ENCODE data around the gene JADE1. TPM values are rescaled to one million over a fixed set of nuclear protein-coding genes. Genes with fewer than 3 reads are reported as not detected.

Gene JADE1
- total RNA-seq, 1 donor from 2014 or later, result 19.8 TPM

GRCh38 chr4:128862608-128863311 lies 53.3 kb downstream of the JADE1 start:
- Mint-ChIP-seq H3K27ac (no peak overlapping the region), H3K27me3 (ENCODE audit: low read depth) (no peaks in the 10 kb centered on the region), H3K4me1 (peaks cover 9% of the 10 kb centered on the region), H3K36me3 (peaks cover 24% of the 10 kb centered on the region), H3K4me3 (no peak overlapping the region), H3K9me3 (no peaks in the 10 kb centered on the region)
- no peak for TF ChIP-seq CTCF (IDR thresholded peaks at IDR 0.05; ENCODE audit: unreplicated experiment)
- DNase-seq (ENCODE audit: low spot score in 2 of 2, unreplicated experiment in 2 of 2), result no peak

- Mint-ChIP-seq H3K27ac (no peak overlapping the region), H3K36me3 (peaks cover 24% of the 10 kb centered on the region), H3K4me1 (peaks cover 9% of the 10 kb centered on the region), H3K9me3 (no peaks in the 10 kb centered on the region), H3K4me3 (no peak overlapping the region), H3K27me3 (ENCODE audit: low read depth) (no peaks in the 10 kb centered on the region)
- peak; percentile 98 for TF ChIP-seq CTCF (IDR thresholded peaks at IDR 0.05; ENCODE audit: unreplicated experiment)
- DNase-seq (ENCODE audit: low spot score in 2 of 2, unreplicated experiment in 2 of 2), result peak; percentile 68 to 85
These were observed 54.0 kb downstream of the JADE1 start for GRCh38 chr4:128863312-128864075.

GRCh38 chr4:128865132-128865531 lies 55.6 kb downstream of the JADE1 start:
- Mint-ChIP-seq H3K4me1 (peaks cover 4% of the 10 kb centered on the region), H3K4me3 (no peak overlapping the region), H3K27ac (no peak overlapping the region), H3K9me3 (no peaks in the 10 kb centered on the region), H3K27me3 (ENCODE audit: low read depth) (no peaks in the 10 kb centered on the region), H3K36me3 (peaks cover 23% of the 10 kb centered on the region)
- TF ChIP-seq CTCF (IDR thresholded peaks at IDR 0.05; ENCODE audit: unreplicated experiment), result no peak
- no peak for DNase-seq (ENCODE audit: low spot score in 2 of 2, unreplicated experiment in 2 of 2)

DNA sequence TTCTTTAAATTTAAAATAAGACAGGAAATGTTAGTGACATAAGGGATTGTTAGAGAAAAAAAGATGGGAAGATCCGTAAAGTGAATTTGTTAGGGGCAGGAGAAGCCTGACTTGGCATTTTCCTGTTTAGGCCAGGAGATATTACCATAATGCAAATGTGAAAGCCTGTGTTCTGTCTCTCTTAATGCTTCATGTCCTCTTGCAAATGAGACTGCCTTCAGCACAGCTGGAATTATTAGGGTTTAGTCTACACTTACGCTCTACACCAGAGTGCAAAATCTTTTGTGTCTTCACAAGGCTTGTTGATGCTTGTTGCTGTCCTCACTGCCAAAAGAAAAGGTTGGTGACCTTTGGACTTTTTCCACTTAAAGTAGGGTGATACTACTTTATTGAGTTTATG lies 56.8 kb downstream of the JADE1 start:
- Mint-ChIP-seq H3K27me3 (ENCODE audit: low read depth) (no peaks in the 10 kb centered on the region), H3K9me3 (no peaks in the 10 kb centered on the region)

GRCh38 chr4:128866691-128867090 lies 57.2 kb downstream of the JADE1 start:
- H3K9me3 Mint-ChIP-seq, result no peaks in the 10 kb centered on the region
- no peak overlapping the region for H3K27ac Mint-ChIP-seq
- no peaks in the 10 kb centered on the region for H3K27me3 Mint-ChIP-seq (ENCODE audit: low read depth)
- peaks cover 27% of the 10 kb centered on the region for H3K36me3 Mint-ChIP-seq
- DNase-seq (ENCODE audit: low spot score in 2 of 2, unreplicated experiment in 2 of 2), result no peak
- no peak for TF ChIP-seq CTCF (IDR thresholded peaks at IDR 0.05; ENCODE audit: unreplicated experiment)
- peaks cover 4% of the 10 kb centered on the region for H3K4me1 Mint-ChIP-seq
- no peak overlapping the region for H3K4me3 Mint-ChIP-seq

More for the DNA sequence above, 56.8 kb downstream of the JADE1 start:
- DNase-seq (ENCODE audit: low spot score in 2 of 2, unreplicated experiment in 2 of 2), result no peak
- TF ChIP-seq CTCF (IDR thresholded peaks at IDR 0.05; ENCODE audit: unreplicated experiment), result no peak
- Mint-ChIP-seq H3K4me1 (peaks cover 4% of the 10 kb centered on the region), H3K36me3 (peaks cover 26% of the 10 kb centered on the region), H3K4me3 (no peak overlapping the region), H3K27ac (no peak overlapping the region)
